Suppressor macrophage treated with lipopolysaccharide for 1 hour (primary cell): ENCODE results near the gene PRORP.
"Not testable (repeated sequence)": the region's sequence is repeated elsewhere in the genome, so short reads cannot be mapped to it uniquely, and the experiment has no call there.

Source experiments
- DNase-seq, 3 donors: peaks; one replicate each; pipeline ENCODE4 v3.0.0-alpha.2; 2020 to 2022

Gene PRORP

GRCh38 chr14:35121887-35122695 lies at the start of gene PRORP, which contains the start of gene PPP2R3C:
TSS of gene PRORP (plus strand) at chr14:35122552. CDS start at chr14:35123246, 694 bp downstream.
TSS of gene PPP2R3C (minus strand) at chr14:35121990. CDS start at chr14:35121959, 31 bp downstream.
- DNase-seq, result peak; percentile 87 to 91 (median 89)

GRCh38 chr14:35073486-35073885 lies 48.9 kb upstream of the PRORP start:
- no peak for DNase-seq

- DNase-seq, result no peak
These were observed 44.3 kb upstream of the PRORP start for GRCh38 chr14:35078082-35078481.

- DNase-seq, result no peak
These were observed 42.6 kb upstream of the PRORP start for GRCh38 chr14:35079742-35080141.

GRCh38 chr14:35083530-35084150 lies 38.7 kb upstream of the PRORP start:
- no peak for DNase-seq

- no peak for DNase-seq
These were observed 36.9 kb upstream of the PRORP start for GRCh38 chr14:35085441-35085840.

- no peak for DNase-seq
These were observed 33.8 kb upstream of the PRORP start for GRCh38 chr14:35088514-35088913.

GRCh38 chr14:35094645-35095044 lies 27.7 kb upstream of the PRORP start:
- DNase-seq, result not testable (repeated sequence)

GRCh38 chr14:35107866-35108265 lies 14.5 kb upstream of the PRORP start:
- no peak for DNase-seq

- no peak for DNase-seq
These were observed 9.7 kb upstream of the PRORP start for GRCh38 chr14:35112641-35113040.

GRCh38 chr14:35113308-35113950 lies 8.9 kb upstream of the PRORP start:
- DNase-seq, result no peak

- DNase-seq, result no peak
These were observed 8.3 kb upstream of the PRORP start for GRCh38 chr14:35114036-35114435.

GRCh38 chr14:35116242-35116641 lies 6.1 kb upstream of the PRORP start:
- DNase-seq, result no peak

GRCh38 chr14:35117112-35117511 lies 5.2 kb upstream of the PRORP start:
- DNase-seq, result no peak

GRCh38 chr14:35121026-35121886 lies 1.1 kb upstream of the PRORP start:
- peak in 2 of 3 donors; percentile 16 to 22 for DNase-seq

- peak in 2 of 3 donors; percentile 14 to 19 for DNase-seq
These were observed 490 bp downstream of the PRORP start for GRCh38 chr14:35122696-35123387.

- DNase-seq, result peak; percentile 4 to 23 (median 7)
These were observed 994 bp downstream of the PRORP start for GRCh38 chr14:35123388-35123703.

GRCh38 chr14:35124127-35124526 lies 1.8 kb downstream of the PRORP start:
- DNase-seq, result no peak

- DNase-seq, result no peak
These were observed 11.4 kb downstream of the PRORP start for GRCh38 chr14:35133542-35134328.

- peak in 1 of 3 donors; percentile 8 for DNase-seq
These were observed 12.2 kb downstream of the PRORP start for GRCh38 chr14:35134329-35135123.
